Subcutaneous abdominal adipose tissue (tissue), 5 donors: ENCODE data around the gene RFFL.

Experiments used
- H3K27ac ChIP-seq: one replicate; pipeline ENCODE4 v1.7.0; 2013; ENCODE audit warnings: low read depth, mild to moderate bottlenecking, inconsistent platforms, low read length, moderate library complexity
- H3K27me3 ChIP-seq, 5 donors: one replicate each; pipeline ENCODE4 v1.7.0; 2013; ENCODE audit warnings: low read length in 5 of 5, inconsistent platforms in 1 of 5; ENCODE audit not compliant: control insufficient read depth in 5 of 5, insufficient read depth in 4 of 5
- H3K36me3 ChIP-seq, 5 donors: one replicate each; pipeline ENCODE4 v1.7.0; 2013; ENCODE audit warnings: low read length in 5 of 5; ENCODE audit not compliant: control insufficient read depth in 5 of 5, insufficient read depth in 5 of 5
- H3K4me1 ChIP-seq, 5 donors: one replicate each; pipeline ENCODE4 v1.7.0; 2013; ENCODE audit warnings: low read length in 5 of 5, mild to moderate bottlenecking in 3 of 5, moderate library complexity in 1 of 5; ENCODE audit not compliant: control insufficient read depth in 5 of 5, insufficient read depth in 5 of 5
- H3K4me3 ChIP-seq, 5 donors: one replicate each; pipeline ENCODE4 v1.7.0; 2013; ENCODE audit warnings: low read length in 5 of 5, low read depth in 1 of 5
- H3K9ac ChIP-seq, 5 donors: one replicate each; pipeline ENCODE4 v1.7.0; 2013; ENCODE audit warnings: low read length in 5 of 5, mild to moderate bottlenecking in 4 of 5, moderate library complexity in 3 of 5
- H3K9me3 ChIP-seq, 5 donors: one replicate each; pipeline ENCODE4 v1.7.0; 2013; ENCODE audit warnings: low read length in 5 of 5; ENCODE audit not compliant: control insufficient read depth in 5 of 5
- donor health status: healthy.
- donor health status: healthy.
- donor health status: healthy.
- donor health status: healthy.
- donor health status: healthy.

Gene RFFL

DNA sequence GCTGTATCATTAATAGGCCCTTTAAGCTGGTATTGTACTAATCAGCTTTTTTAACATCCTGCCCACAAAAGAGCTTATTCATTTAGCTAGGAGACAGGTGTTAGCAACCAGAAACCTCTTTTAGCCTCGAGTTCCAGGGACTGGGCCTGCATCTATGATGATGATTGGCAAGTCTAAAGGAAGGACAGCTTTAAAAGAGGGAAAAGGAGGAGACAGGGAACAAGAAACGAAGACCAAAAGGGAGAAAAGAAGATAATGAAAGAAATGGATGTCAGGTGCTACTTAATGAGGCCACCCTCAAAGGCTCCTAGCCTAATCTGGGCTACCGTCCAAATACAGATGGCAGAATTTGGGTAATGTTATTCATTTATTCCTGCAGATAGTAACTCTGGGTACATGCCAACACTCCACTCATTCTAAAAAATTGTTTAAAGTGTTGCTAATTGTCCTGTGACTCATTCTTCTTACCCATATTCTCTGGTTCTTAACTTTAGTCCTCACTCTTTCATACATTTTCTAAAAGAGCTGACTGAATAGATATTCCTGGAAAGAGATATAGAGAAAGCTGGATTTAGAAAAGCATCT lies 18.7 kb upstream of the RFFL start:
- H3K27ac ChIP-seq: no peak overlapping the region
- H3K9ac ChIP-seq: no peak overlapping the region
- no peaks in the 10 kb centered on the region for H3K27me3 ChIP-seq
- no peaks in the 10 kb centered on the region for H3K9me3 ChIP-seq
- H3K4me1 ChIP-seq: peaks cover 0 to 13% (median 9%) of the 10 kb centered on the region in 5 donors
- H3K36me3 ChIP-seq: no peaks in the 10 kb centered on the region
- H3K4me3 ChIP-seq: no peak overlapping the region

GRCh38 chr17:35081638-35082037 lies 18.1 kb upstream of the RFFL start:
- Histone ChIP-seq H3K36me3 (no peaks in the 10 kb centered on the region), H3K4me1 (peaks cover 0 to 12% (median 9%) of the 10 kb centered on the region in 5 donors), H3K9me3 (no peaks in the 10 kb centered on the region), H3K27ac (no peak overlapping the region), H3K4me3 (no peak overlapping the region), H3K27me3 (no peaks in the 10 kb centered on the region), H3K9ac (peak overlapping the region in 1 of 5 donors; percentile 4)

- H3K4me1 ChIP-seq: peaks cover 0 to 12% (median 9%) of the 10 kb centered on the region in 5 donors
- no peaks in the 10 kb centered on the region for H3K36me3 ChIP-seq
- H3K27me3 ChIP-seq: no peaks in the 10 kb centered on the region
- no peak overlapping the region for H3K27ac ChIP-seq
- H3K9me3 ChIP-seq: no peaks in the 10 kb centered on the region
- no peak overlapping the region for H3K9ac ChIP-seq
- H3K4me3 ChIP-seq: no peak overlapping the region
These were observed 17.0 kb upstream of the RFFL start for GRCh38 chr17:35080536-35080935.

DNA sequence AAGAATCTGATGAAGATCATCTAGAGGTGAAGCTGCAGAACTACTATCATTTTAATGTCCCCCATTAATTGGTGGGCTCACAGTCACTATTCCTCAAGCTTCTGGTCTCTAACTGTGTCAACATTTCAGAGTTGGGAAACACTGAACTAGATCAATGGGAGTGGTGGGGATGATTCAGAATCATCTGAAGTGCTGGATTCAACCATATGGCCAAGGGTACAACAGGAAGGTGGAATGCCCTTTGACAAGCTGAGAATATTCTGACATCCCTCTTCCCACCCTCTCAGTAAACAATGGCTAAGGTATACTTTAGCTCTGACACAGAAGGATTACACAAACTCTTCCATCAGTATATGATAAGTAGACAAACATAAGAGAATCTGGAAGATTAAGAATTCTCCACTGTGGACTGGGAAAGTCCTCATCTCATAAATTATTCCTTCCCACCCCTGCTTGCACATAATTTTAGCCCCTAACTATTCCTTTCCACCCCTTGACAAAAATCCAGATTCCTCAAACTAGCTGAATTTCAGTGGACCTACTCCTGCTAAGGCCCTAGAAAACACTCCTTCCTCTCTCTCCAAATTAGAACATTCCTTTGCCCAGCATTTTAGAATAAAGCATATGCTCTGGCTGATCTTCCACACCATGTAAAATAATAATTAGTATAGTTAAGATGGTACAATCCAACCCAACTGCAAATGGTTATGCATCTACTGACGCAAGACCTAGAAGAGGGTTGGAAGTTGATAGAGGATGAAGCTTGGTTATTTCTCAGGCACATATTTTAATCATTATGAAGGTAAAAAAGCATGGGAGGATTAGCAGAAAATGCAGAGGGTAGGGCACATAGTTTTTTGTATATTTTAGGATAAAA lies 16.3 kb upstream of the RFFL start:
- H3K4me3 ChIP-seq: no peak overlapping the region
- no peaks in the 10 kb centered on the region for H3K9me3 ChIP-seq
- H3K4me1 ChIP-seq: peaks cover 0 to 12% (median 9%) of the 10 kb centered on the region in 5 donors
- H3K27ac ChIP-seq: no peak overlapping the region
- no peak overlapping the region for H3K9ac ChIP-seq
- H3K36me3 ChIP-seq: no peaks in the 10 kb centered on the region
- H3K27me3 ChIP-seq: no peaks in the 10 kb centered on the region

GRCh38 chr17:35076874-35077273 lies 13.4 kb upstream of the RFFL start:
- H3K4me3 ChIP-seq: no peak overlapping the region
- H3K27ac ChIP-seq: no peak overlapping the region
- H3K36me3 ChIP-seq: no peaks in the 10 kb centered on the region
- H3K9me3 ChIP-seq: no peaks in the 10 kb centered on the region
- no peaks in the 10 kb centered on the region for H3K27me3 ChIP-seq
- no peak overlapping the region for H3K9ac ChIP-seq
- H3K4me1 ChIP-seq: peaks cover 0 to 12% (median 4%) of the 10 kb centered on the region in 5 donors

DNA sequence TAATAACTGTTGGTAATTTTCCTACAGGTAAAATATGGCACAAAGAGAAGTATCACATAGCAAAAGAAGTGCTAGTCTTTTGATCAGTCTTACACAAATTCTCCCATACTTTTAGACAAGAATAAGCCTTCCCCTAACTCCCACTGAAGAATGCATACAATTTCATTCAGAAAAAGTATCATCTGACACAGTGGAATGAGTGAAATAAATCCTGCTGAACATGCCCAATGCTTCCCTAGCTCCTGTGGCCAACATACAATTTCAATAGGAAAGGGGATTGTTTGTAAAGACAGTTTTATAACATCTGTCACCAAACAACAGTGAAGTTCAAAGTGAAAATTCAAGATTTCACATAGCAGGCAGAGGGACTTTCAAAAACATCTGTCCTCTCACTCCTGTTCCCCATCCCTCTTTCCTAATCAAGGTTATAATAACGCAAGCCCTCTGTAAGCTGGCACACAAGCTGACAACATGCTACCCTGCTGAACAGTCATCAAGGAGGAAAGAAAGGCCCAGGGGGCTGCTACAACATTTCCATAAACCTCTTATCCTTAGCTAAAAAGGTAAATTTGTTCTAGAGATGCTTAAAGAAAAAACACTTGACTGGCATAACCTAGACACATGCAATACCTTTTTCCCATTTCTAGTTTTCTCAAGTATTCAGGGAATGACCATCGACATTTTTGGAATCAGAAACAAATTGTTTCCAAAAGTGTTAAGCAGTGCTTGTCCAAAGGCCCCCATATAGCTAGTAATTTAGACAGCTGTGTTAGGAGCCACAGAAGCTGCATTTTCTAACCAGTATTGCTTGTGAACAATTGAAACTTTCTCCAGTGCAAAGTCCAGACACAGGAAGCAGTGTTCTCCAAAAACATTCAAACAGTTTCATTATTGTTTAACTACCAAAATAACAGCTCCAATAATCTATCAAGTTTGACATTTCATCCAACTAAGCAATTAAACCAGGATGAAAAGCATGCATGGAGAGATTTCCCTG lies 11.5 kb upstream of the RFFL start:
- Histone ChIP-seq H3K36me3 (no peaks in the 10 kb centered on the region), H3K9me3 (no peaks in the 10 kb centered on the region), H3K27ac (no peak overlapping the region), H3K9ac (no peak overlapping the region), H3K4me3 (no peak overlapping the region), H3K27me3 (no peaks in the 10 kb centered on the region), H3K4me1 (no peaks in the 10 kb centered on the region)

GRCh38 chr17:35073991-35074627 lies 10.6 kb upstream of the RFFL start:
- no peak overlapping the region for H3K4me3 ChIP-seq
- no peaks in the 10 kb centered on the region for H3K4me1 ChIP-seq
- peaks cover 0 to under 1% (median 0%) of the 10 kb centered on the region in 5 donors for H3K36me3 ChIP-seq
- no peaks in the 10 kb centered on the region for H3K27me3 ChIP-seq
- no peaks in the 10 kb centered on the region for H3K9me3 ChIP-seq
- H3K9ac ChIP-seq: no peak overlapping the region
- H3K27ac ChIP-seq: no peak overlapping the region

DNA sequence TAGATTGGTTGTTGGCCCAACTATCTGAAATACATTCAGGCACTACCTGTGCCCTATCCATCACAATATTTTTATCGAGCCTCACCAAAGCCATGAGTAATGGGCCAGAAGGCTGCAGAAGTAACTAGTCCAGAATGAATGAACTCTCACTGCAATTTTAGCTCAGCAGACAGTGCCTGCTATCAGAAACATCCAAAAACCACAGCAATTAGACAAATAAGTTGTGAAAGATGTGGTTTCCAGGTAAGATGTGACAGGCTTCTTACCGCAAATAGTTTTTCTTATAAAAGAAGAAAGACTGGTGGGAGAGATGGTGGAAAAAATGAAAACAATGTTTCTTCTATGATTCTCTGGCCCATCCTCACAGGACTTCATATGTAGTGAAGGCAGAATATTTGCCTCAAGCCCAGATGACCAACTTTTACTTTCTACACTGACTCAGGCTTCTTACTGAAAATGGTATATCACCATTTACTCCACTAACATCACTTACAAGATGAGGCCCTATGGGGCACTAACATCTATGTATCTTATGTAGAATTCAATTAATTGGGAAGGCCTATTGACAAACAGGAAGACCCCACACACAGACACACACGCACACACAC lies 9.8 kb upstream of the RFFL start:
- Histone ChIP-seq H3K27ac (no peak overlapping the region), H3K4me1 (no peaks in the 10 kb centered on the region), H3K9ac (no peak overlapping the region), H3K27me3 (no peaks in the 10 kb centered on the region), H3K9me3 (no peaks in the 10 kb centered on the region), H3K4me3 (no peak overlapping the region), H3K36me3 (peaks cover 0 to 5% (median 0%) of the 10 kb centered on the region in 5 donors)

DNA sequence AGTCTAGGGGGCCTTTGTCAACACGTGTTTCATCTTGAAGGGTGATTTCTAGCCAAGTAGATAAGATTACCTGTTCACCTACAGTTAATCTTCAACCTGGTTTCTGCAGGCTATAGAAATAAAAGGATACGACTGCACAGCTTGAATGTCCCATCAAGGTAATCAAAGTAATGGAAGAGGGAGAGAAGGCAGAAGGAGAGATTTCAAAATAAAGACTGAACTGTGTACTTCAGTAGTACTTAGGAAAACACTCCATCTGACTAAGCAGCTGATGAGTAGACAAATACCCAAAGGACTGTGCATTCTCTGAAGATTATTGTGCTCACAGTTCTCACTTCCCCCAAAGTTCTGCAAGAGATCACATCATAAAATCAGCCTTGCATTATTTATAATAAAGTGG lies 5.8 kb upstream of the RFFL start:
- Histone ChIP-seq H3K27ac (no peak overlapping the region), H3K4me1 (peaks cover 0 to 14% (median 3%) of the 10 kb centered on the region in 5 donors), H3K9ac (no peak overlapping the region)

More for the DNA sequence above, 5.8 kb upstream of the RFFL start:
- H3K27me3 ChIP-seq: no peaks in the 10 kb centered on the region
- H3K9me3 ChIP-seq: no peaks in the 10 kb centered on the region
- no peak overlapping the region for H3K4me3 ChIP-seq
- peaks cover 0 to 5% (median 0%) of the 10 kb centered on the region in 5 donors for H3K36me3 ChIP-seq
